Activated CD4-positive, alpha-beta T cell treated with anti-CD3 and anti-CD28 coated beads, Interleukin-2, Interleukin-4, amounts not matched to agents 100 ng/mL and 50 ng/mL, durations not matched to agents 16 hours and 8 hours (primary cell): ENCODE measurements around the gene PGAP6.
"Not testable (repeated sequence)": the region's sequence is repeated elsewhere in the genome, so short reads cannot be mapped to it uniquely, and the experiment has no call there.

Source experiments
- DNase-seq: peaks from one replicate; pipeline ENCODE4 v3.0.0-alpha.2; 2020; ENCODE audit warnings: low spot score

The PGAP6 gene

GRCh38 chr16:379183-379960 is 2.4 kb downstream of the PGAP6 start:
- no peak for DNase-seq

DNA sequence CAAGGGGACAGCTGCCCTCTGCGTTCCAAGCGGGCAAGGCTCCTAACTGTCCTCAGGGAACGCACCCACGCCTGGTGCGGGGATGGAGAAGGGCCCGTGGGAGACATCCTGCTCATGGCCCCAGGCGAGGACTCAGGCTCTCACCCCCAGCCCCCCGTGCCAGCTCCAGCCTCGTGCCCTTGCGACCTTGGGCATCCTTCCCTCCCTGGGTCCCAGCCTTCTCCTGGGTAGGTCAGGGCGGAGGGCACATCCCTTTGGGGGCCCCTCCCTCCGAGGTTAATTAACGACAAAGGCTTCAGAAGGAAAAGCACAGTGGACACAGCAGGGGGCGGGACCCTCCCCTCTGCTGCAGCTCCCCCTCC is 3.0 kb downstream of the PGAP6 start:
- no peak for DNase-seq

DNA sequence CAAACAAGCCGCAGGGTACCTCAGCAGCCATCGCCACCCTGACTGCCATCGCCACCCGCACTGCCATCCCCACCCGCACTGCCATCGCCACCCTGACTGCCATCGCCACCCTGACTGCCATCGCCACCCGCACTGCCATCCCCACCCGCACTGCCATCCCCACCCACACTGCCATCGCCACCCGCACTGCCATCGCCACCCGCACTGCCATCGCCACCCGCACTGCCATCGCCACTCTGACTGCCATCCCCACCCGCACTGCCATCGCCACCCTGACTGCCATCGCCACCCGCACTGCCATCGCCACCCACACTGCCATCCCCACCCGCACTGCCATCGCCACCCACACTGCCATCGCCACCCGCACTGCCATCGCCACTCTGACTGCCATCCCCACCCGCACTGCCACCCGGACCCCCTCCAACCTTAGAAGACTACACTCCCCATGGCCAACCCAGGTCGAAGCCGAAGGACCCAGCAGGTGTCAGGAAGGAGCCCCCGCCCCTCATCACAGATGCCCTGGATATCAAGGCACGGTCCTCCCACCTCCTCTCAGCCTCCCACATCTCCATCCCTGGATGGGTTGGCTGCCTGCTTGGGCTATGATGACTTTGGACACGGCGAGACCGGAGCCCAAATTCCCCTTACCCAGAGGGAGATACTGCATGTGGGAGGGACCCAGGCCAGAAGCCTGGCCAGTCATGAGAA is 3.5 kb downstream of the PGAP6 start:
- DNase-seq, result not testable (repeated sequence)

- DNase-seq, result no peak
These were observed 4.3 kb downstream of the PGAP6 start for GRCh38 chr16:377419-377951.

DNA sequence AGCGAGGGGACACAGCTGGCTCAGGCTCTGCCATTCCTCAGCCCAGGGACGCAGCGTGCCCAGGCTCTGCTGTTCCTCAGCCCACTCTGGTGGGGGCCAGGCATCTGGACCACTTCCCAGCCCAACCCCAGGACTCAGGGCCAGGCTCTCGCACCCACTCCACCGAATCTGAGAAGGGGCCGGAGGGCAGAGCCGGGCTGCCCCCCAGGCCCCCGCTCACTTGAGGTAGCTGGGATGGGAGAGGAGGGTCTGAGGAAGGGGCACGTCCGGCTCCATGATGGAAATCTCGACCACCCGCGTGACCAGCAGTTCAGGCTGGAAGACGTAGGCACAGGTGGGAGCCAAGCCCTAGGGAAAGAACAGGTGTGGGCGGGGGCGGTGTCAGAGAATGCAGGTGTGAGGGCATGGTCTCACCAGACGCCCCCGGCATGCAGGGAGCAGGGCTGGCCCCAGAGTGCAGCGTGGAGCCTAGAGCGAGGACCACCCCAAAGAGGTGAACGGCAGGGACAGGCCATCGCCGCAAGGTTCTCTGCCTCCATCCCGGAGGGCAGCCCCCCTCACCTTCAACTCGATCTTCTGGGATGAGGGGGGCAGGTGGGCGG is 4.9 kb downstream of the PGAP6 start:
- no peak for DNase-seq

DNA sequence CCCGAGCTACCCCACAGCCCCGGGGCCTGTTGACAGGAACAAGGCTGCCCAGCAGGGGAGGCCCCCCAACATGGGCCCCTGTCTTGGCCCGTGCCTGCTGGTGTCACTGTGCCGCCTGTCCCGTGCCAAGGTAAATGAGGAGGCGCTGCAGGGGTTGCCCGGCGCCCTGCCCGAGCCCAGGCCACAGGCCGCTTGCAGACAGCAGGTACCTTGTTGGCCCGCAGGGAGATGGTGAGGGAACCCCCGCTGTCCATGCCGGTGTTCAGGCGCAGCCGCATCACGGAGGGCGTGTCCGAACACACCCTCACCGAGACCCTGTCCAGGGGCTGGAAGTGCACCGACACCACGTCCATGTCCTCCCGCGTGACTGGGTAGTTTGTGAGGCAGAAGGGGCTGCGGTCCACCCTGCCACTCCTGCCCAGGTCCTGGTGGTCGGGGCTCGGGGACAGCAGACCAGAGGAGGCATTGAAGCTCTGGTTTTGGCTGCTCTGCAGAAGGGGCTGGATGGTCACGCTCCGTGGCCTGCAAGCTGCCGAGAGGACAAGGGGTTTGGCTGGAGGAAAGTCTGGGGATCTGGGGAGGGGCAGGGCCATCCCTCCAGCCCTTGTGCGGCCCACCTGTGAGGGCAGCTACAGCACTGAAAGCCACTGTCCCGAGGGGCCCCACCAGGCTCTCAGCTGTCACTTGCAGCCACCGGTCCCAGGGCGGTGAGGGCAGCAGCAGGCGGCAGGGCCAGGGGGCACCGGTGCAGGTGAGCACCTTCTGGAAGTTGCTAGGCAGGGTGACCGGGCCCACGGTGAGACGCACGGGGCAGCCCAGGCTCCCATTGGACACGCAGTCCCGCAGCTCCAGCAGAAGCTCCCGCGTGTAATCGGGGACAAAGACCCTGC is 5.6 kb downstream of the PGAP6 start:
- DNase-seq, result no peak

GRCh38 chr16:375212-375611 is 6.6 kb downstream of the PGAP6 start:
- no peak for DNase-seq

GRCh38 chr16:374616-374926 is 7.2 kb downstream of the PGAP6 start:
- no peak for DNase-seq

DNA sequence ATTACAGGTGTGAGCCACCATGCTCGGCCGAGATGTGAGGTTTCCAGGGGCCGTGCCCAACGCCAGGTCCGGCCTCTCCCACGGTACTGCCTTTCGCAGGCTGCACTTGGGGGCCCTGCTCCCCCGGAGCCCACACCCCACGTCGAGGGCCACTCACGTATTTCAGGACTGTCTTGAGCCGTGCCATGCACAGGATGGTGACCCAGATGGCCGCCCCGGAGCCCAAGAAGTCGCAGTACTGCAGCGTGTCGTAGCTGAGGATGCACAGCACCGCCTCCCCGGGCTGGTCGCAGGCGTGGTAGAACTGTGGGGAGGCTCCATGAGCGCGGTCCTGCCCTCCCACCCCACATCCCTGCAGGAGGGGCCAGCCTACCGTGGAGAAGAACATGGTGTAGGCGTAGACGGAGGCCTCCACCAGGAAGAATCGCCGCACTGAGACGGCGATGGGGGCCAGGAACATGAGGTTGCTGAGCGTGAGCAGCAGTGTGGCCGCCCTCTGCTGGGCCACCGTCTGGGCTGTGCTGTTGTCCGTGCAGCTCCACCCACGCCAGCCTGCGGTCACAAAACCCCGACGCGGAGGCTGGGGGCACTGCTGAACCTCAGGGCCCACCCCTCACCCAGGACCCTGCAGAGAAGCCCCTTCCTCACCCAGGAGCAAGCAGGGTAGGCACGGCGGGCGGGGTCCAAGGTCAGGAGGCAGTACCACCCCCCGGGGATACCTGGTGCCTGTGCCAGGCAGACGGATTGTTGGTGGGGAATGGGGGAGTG is 7.7 kb downstream of the PGAP6 start:
- DNase-seq, result no peak

DNA sequence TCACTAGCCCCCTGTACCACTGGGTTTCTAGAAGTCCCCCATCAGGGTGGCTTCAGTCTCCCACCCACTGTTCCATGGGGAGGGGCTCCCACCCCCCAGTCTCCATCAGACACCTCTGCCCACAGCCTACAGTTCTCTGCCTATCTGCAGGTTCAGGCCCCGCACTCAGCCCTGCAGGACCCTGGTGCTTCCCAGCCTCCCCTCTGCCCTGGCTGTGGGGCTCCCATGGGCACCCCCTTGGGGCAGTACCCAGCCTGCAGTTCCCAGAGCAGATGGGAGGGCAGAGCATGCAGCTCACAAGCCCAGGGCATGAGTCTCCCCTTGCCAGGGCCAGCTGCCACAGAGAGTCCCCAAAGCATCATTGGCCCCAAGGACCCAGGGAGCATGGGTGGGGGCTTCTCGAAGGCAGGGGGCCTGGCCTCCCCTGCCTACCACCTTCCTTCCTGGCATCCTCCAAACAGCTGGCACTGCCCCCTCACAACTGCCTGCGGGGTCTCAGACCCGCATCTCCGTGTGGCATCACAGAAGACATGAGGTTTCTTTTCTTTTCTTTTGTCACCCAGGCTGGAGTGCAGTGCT is 8.7 kb downstream of the PGAP6 start:
- no peak for DNase-seq

- DNase-seq, result no peak
These were observed 9.3 kb downstream of the PGAP6 start for GRCh38 chr16:372302-372983.

- no peak for DNase-seq
These were observed 10.1 kb downstream of the PGAP6 start for GRCh38 chr16:371515-372301.

GRCh38 chr16:370979-371514 is 10.7 kb downstream of the PGAP6 start:
- no peak for DNase-seq

GRCh38 chr16:370443-370842 is 11.3 kb downstream of the PGAP6 start, which contains the start of gene MRPL28:
MRPL28 (minus strand) TSS chr16:370538; CDS start chr16:370218, 320 bp downstream.
- peak; percentile 95 for DNase-seq

DNA sequence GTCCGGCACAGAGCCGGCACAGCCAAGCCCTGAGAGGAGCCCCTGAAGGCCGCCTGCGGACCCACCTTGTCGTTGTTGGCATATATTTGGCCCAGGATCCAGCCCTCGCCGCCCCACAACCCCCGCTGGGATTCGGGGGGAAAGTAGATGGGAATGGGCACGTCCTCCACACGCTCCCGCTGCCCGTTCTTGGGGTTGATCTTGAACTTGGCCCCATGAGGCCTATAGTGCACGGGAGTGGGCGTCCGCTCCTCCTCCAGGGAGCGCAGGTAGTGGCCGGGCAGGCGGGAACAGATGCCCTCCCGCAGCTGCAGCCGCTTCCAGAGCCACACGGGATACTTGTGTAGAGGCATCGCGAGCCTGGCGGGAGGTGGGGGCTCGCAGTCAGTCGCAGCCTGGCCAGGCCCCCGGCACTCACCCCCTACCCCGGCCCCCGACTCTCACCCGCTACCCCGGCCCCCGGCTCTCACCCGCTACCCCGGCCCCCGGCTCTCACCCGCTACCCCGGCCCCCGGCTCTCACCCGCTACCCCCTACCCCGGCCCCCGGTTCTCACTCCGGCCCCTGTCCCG is 11.8 kb downstream of the PGAP6 start:
- no peak for DNase-seq

- no peak for DNase-seq
These were observed 12.4 kb downstream of the PGAP6 start for GRCh38 chr16:369275-369865.

DNA sequence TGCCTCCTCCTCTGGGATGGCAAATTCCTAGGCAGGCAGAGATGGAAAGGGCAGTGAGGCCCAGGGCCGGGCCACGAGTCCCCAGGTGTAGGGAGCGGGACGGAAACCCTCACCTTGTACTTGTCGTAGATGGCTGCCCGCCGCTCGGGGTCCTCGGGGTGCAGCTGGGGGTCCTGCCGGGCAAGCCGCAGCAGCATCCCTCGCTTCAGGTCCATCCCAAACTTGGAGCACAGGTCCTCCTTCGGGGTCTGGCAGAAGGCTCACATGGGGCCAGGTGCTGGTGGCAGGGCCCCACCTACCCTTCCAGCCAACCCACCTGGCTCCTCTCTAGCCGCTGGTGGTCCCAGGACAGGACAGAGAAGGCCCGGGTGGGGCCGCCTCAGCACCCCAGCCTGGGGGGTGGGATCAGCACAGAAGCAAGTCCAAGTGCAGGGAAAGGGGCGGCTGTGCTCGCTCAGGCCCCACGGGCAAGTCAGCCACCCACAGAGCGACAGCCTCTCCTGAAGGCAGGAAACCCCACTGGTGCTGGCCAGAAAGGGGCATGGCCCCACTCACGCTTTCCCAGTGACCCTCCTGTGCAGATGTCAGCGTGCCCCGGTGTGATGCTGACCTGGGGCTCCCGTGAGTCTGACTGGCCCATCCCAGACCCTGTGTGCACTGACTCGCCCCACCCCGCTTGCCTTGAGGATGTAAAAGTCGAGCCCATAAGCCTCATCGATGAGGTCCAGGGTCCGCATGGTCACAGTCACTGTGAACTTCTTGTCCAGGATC is 13.2 kb downstream of the PGAP6 start:
- DNase-seq, result no peak
